ENCODE data around the gene C16orf90.

C16orf90 gene

GRCh38 chr16:3488801-3489200 lies 6.5 kb downstream of the C16orf90 start:
- no peak overlapping the region for H3K4me3 ChIP-seq (ENCODE audit: low read depth, low read length)
- no peaks in the 10 kb centered on the region for H3K9me3 ChIP-seq
- no peaks in the 10 kb centered on the region for H3K27me3 ChIP-seq
- no peak for DNase-seq
- peaks cover 31% of the 10 kb centered on the region for H3K36me3 ChIP-seq
- TF ChIP-seq CTCF (IDR thresholded peaks at IDR 0.05; ENCODE audit: low read depth, low read length): no peak
- H3K4me1 ChIP-seq: peaks cover 18% of the 10 kb centered on the region

DNA sequence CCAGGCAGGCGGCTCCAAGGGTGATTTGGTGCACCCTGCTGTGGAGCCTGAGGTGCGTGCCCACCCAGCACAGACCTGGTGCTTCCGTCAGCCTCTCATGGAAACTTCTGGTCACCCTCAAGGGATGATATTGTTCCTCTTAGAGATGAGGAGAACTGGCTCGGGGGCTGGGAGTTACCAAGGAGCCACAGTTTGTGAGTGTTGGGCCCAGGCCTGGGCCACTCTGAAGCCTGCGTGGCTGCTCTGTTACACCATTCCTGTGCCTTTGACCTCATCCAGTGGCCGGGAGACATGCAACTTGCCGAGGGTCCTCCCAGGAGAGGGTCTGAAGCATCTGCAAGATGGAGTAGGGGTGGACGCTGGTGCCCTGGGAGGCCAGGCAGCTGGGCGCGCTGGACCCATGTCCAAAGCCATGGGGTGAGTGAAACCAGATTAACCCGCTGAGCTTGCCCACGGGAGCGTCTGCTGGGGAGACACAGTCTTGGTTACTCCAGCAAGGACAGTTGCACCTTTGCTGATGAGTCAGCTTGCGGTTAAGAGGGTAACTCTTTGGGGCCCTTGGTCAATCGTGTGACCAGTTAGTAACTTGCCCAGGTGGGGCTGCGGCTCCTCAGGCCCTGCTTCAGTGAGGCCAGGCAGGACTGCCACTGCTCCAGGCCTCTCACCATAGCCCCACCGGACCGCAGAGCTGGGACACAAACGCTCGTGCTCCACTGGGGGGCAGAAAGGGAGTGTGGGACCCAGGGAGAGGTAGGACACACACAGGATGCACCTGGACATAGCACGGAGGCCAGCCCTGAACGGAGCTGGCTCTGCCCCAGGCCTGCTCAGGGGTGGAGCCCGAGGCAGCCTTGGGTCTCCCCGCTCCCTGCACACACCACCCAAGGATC lies 7.5 kb downstream of the C16orf90 start:
- H3K4me1 ChIP-seq: peaks cover 18% of the 10 kb centered on the region
- no peaks in the 10 kb centered on the region for H3K9me3 ChIP-seq
- H3K4me3 ChIP-seq (ENCODE audit: low read depth, low read length): no peak overlapping the region
- DNase-seq: no peak
- no peaks in the 10 kb centered on the region for H3K27me3 ChIP-seq
- no peak for TF ChIP-seq CTCF (IDR thresholded peaks at IDR 0.05; ENCODE audit: low read depth, low read length)
- H3K36me3 ChIP-seq: peaks cover 41% of the 10 kb centered on the region

DNA sequence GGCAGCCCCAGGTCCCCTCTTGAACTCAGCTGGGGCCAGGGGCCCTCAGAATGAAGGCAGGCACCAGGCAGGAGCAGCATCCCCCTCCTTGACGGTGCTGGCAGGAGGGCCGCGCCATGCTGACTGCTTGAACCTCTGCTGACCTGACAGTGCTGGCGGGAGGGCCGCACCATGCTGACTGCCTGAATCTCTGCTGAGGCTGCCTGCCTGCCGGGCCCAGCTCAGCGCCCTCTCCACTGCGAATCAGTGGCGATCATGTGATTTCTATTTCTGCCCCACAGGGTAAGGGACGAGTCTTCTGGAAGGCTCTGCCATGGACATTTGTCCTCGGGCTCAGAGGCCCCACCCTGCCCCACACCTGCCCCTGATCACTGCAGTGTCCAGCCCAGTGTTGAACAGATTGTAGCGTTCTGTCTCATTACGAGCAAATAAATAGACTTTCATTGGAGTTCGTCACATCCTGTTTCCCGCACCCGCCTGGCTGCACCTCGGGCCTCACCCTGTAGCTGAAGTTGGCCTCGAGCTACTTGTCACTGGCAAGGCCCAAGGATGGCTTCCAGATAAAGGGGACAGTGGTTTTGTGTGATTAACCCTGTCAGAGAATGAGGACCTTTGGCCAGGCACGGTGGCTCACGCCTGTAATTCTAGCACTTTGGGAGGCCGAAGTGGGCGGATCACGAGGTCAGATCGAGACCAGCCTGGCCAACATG lies 8.6 kb downstream of the C16orf90 start:
- H3K36me3 ChIP-seq: peaks cover 49% of the 10 kb centered on the region
- TF ChIP-seq CTCF (IDR thresholded peaks at IDR 0.05; ENCODE audit: low read depth, low read length): no peak
- no peaks in the 10 kb centered on the region for H3K9me3 ChIP-seq
- peaks cover 18% of the 10 kb centered on the region for H3K4me1 ChIP-seq
- no peak overlapping the region for H3K4me3 ChIP-seq (ENCODE audit: low read depth, low read length)
- H3K27me3 ChIP-seq: no peaks in the 10 kb centered on the region
- no peak for DNase-seq

GRCh38 chr16:3485821-3486505 lies 9.3 kb downstream of the C16orf90 start:
- Histone ChIP-seq H3K4me3 (ENCODE audit: low read depth, low read length) (no peak overlapping the region), H3K36me3 (peaks cover 55% of the 10 kb centered on the region), H3K9me3 (no peaks in the 10 kb centered on the region), H3K27me3 (no peaks in the 10 kb centered on the region), H3K4me1 (peaks cover 18% of the 10 kb centered on the region)
- DNase-seq: no peak
- no peak for TF ChIP-seq CTCF (IDR thresholded peaks at IDR 0.05; ENCODE audit: low read depth, low read length)

GRCh38 chr16:3485097-3485745 lies 10.1 kb downstream of the C16orf90 start:
- Histone ChIP-seq H3K36me3 (peaks cover 55% of the 10 kb centered on the region), H3K4me3 (ENCODE audit: low read depth, low read length) (no peak overlapping the region)

More at GRCh38 chr16:3485097-3485745, 10.1 kb downstream of the C16orf90 start:
- H3K4me1 ChIP-seq: peaks cover 13% of the 10 kb centered on the region
- H3K9me3 ChIP-seq: no peaks in the 10 kb centered on the region
- no peak for DNase-seq
- no peak for TF ChIP-seq CTCF (IDR thresholded peaks at IDR 0.05; ENCODE audit: low read depth, low read length)
- no peaks in the 10 kb centered on the region for H3K27me3 ChIP-seq
